Activated T-cell treated with anti-CD3 and anti-CD28 coated beads, Interleukin-2, amount 50 U/mL, for 48 hours (primary cell): ENCODE results near the gene HOXA4.

Experiments used
- DNase-seq, 2 experiments: peaks; one replicate each; pipeline ENCODE4 v3.0.0-alpha.2; 2020

Gene HOXA4

GRCh38 chr7:27146491-27147198 is 16.1 kb upstream of the HOXA4 start:
- no peak for DNase-seq

- no peak for DNase-seq
Measured at GRCh38 chr7:27145914-27146412, 15.4 kb upstream of the HOXA4 start.

- DNase-seq, result no peak
Measured at GRCh38 chr7:27145165-27145913, 14.8 kb upstream of the HOXA4 start.

- DNase-seq, result no peak
Measured at GRCh38 chr7:27144781-27145164, 14.2 kb upstream of the HOXA4 start.

- DNase-seq, result no peak
Measured at GRCh38 chr7:27143950-27144780, 13.6 kb upstream of the HOXA4 start.

- no peak for DNase-seq
Measured at GRCh38 chr7:27143023-27143949, 12.7 kb upstream of the HOXA4 start, which contains the start of gene HOXA5. TSS of gene HOXA5 (minus strand) at chr7:27143681. CDS start at chr7:27143607, 74 bp downstream.

GRCh38 chr7:27142580-27143022 is 12.0 kb upstream of the HOXA4 start:
- DNase-seq, result no peak

- no peak for DNase-seq
Measured at GRCh38 chr7:27141923-27142579, 11.5 kb upstream of the HOXA4 start.

GRCh38 chr7:27141137-27141922 is 10.8 kb upstream of the HOXA4 start:
- DNase-seq, result no peak

- DNase-seq, result no peak
Measured at GRCh38 chr7:27140126-27140857, 9.7 kb upstream of the HOXA4 start.

GRCh38 chr7:27139334-27140125 is 9.0 kb upstream of the HOXA4 start:
- no peak for DNase-seq

- DNase-seq, result no peak
Measured at GRCh38 chr7:27138985-27139333, 8.4 kb upstream of the HOXA4 start.

GRCh38 chr7:27138472-27138871 is 7.9 kb upstream of the HOXA4 start:
- no peak for DNase-seq

- no peak for DNase-seq
Measured at GRCh38 chr7:27137640-27138315, 7.2 kb upstream of the HOXA4 start.

- no peak for DNase-seq
Measured at GRCh38 chr7:27134392-27134791, 3.8 kb upstream of the HOXA4 start.

GRCh38 chr7:27133409-27134231 is 3.1 kb upstream of the HOXA4 start:
- DNase-seq, result no peak

GRCh38 chr7:27132978-27133377 is 2.4 kb upstream of the HOXA4 start:
- DNase-seq, result no peak

- no peak for DNase-seq
Measured at GRCh38 chr7:27132214-27132613, 1.7 kb upstream of the HOXA4 start.
